NCI-H82 treated with DMSO at 0.1 percent for 48 hours (cell line): ENCODE results near the gene CSNK1G3.
"Not testable (repeated sequence)": the region's sequence is repeated elsewhere in the genome, so short reads cannot be mapped to it uniquely, and the experiment has no call there.

ENCODE experiments used
- DNase-seq: peaks from one replicate; lab custom pipeline; 2025; ENCODE audit not compliant: unreplicated experiment; lab: John Stamatoyannopoulos, UW

The CSNK1G3 gene

DNA sequence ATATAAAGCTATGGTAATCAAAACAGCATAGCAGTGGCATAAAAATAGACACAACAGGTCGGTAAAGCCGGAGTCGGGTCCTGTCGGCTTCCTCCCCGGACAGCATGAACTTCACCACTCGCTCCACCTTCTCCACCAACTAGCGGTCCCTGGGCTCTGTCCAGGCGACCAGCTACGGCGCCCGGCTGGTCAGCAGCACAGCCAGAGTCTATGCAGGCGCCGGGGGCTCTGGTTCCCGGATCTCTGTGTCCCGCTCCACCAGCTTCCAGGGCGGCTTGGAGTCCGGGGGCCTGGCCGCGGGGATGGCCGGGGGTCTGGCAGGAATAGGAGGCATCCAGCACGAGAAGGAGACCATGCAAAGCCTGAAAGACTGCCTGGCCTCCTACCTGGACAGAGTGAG lies 124.0 kb downstream of the CSNK1G3 start:
- no peak for DNase-seq

DNA sequence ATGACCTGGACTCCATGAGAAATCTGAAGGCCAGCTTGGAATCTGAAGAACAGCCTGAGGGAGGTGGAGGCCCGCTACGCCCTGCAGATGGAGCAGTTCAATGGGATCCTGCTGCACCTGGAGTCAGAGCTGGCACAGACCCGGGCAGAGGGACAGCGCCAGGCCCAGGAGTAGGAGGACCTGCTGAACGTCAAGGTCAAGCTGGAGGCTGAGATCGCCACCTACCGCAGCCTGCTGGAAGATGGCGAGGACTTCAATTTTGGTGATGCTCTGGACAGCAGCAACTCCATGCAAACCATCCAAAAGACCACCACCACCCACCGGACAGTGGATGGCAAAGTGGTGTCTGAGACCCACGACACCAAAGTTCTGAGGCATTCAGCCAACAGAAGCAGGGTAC lies 125.1 kb downstream of the CSNK1G3 start:
- DNase-seq, result not testable (repeated sequence)

DNA sequence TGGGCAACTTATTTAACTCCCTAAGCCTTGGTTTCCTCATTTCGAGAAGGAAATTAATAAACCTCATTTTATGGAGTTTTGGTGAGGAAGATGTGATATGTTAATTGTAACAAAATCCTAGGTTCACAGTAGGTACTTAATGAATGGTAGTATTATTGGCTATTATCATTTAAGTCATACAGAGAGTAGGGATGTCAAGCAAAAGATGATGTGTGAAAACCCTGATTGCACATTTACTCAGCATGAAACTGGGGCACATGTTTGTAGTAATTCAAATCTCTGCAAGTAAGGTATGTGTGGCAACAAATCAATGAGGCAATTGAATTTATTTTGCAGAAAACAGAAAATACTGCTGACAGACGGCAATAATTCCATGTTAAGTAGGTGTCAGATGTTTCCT lies 127.3 kb downstream of the CSNK1G3 start:
- DNase-seq, result no peak

DNA sequence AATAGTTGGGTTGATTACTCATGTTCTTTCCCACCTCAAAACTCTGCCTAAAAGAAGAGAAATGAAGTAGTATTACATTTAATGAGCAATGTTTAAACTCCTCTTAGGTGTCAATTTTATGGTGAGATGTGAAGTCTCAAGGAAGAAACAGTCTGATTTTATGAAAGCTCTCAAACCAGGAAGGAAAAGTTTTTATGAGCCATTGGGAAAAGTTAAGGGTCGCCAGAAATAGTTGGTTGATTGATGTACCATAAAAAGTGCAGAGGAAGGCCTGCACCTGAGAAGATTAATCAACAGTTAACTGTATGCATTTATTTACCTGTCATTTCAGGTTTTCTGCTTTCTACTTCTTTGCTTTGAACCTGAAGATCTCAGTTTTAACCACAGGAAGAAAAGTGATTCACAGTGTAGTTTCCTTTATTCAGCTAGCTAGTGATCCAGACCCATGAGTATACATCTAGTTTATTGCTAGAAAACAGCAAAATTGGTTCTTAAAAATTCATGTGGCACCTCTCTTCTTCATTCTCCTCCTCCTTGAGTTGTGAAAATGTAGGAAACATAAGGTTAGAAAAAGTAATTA lies 133.1 kb downstream of the CSNK1G3 start:
- DNase-seq, result no peak

DNA sequence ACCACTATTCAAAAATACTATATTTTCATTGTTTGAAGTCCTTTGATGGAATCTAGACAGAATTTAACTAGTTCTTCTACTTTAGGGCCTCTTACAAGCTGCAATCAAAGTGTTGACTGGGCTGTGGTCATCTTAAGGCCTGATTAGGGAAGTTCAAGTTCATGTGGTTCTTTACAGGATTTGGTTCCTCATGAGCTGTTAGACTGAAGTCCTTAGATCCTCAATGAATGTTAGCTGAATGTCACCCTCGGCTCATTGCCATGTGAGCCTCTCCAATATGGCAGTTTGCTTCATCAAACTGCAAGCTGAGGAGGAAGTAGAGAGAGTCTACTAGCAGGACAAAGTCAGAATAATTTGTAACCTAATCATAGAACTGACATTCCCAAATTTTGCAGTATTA lies 135.1 kb downstream of the CSNK1G3 start:
- DNase-seq, result no peak

DNA sequence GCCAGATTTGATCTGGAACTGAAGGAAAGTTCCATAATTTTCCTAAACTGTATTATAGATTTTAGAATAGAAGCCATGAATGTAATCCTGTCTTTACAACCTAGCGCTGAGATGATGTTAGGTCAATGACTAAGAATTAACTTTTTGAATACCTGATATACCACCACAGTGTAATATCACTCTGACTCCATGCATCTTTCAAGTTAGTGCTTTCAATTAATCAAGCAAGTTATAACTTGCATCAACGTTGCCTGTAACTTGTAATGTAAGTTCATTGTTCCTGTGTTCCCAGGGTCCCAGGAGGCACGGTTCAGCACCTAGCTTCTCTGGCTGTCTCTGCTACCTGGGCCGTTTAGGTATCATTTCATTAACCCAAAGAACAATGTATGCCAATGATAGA lies 139.3 kb downstream of the CSNK1G3 start:
- DNase-seq, result no peak

DNA sequence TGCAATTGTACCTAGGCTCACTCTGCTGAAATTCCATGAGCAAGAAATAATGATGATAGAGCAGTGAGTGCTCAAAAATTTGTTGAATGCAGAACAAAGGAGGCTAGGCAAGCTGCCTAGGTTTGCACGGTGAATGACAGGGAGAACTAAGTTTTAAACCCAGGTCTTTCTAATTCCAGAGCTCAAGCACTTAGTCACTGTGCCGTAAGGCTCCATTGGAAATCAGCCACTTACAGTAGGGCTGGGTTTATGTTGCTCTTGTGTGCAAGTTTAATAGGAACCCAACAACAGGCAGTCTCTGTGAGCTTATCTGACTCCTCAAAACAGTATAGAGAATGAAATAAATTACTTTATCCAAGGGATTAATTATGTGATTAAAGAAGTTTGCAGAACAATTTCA lies 147.0 kb downstream of the CSNK1G3 start:
- DNase-seq, result no peak

DNA sequence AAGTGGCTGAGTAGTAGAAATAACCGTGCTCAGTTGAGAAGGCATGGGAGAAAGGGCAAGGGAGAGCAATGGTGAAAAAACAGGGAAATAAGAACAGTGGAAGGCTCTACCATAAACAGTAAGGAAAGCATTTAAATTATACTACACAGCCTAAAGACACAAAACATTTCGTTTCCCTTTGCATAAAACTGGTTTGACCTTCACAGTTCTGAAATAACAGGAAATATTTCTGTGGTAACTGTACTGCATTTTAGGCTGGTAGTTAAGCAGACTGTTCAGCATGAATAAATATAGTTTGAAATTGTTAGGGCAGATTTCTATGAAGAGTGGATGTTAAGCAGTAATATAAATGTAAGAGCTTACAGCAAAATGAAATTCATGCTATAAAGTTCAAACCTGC lies 147.5 kb downstream of the CSNK1G3 start:
- DNase-seq, result no peak

DNA sequence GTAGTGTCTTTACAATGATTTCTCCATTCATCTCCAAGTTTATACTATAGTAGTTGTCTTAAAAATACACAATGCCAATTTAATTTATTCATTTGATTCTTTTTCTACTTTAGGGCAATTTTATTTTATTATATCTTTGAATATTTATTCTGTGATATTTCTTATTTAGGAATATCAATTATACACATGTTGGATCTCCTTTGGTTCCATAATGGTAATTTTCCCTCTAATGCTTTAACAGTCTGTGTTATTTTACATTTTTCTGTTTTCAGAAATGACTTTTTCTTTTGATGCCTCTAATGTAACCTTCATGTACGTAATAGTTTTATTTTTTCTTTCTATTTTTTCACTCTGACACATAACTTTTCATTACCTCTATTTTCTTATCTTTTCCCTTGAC lies 153.0 kb downstream of the CSNK1G3 start:
- DNase-seq, result no peak

DNA sequence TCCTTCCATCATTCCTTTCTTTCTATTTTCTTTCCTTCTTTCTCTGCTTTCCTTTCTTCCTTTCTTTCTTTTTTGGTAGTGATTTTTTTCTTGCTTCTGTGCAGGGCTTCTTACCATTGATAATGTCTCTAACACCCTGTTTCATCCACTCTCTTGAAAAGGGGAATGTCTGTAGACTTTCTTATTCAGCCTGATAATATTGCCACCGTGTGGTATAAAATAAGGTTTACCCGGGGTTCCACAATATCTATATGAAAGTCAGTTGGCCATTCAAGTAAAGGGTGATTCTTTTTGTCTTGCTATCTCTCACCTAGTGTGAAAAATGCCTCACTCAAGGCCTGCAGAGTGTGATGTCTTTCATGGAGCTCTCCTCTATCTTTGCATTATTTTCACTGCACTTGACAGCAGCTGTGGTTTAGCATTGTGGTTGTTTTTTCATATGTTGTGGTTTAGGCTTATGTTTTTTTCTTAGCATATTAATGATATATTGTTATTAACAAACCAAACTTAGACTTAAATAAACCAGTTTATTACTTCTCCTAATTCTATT lies 153.9 kb downstream of the CSNK1G3 start:
- DNase-seq, result no peak
